ENCODE results near the gene GAS2L2. TPM values are rescaled to one million over a fixed set of nuclear protein-coding genes. Genes with fewer than 3 reads are reported as not detected.

GAS2L2 gene
- total RNA-seq, 4 donors from 2014 or later: not detected

- peak; percentile 85 to 89 for DNase-seq
- Histone ChIP-seq H3K4me3 (replicated peaks in 1 of 3) (no peak overlapping the region), H3K4me1 (peaks cover 28 to 32% of the 10 kb centered on the region in 2 donors), H3K27ac (peak overlapping the region; percentile 79 to 96 (median 90)), H3K27me3 (no peaks in the 10 kb centered on the region), H3K36me3 (no peaks in the 10 kb centered on the region), H3K9me3 (no peaks in the 10 kb centered on the region)
- WGBS, 2 donors: 40 to 51% methylated on average over 3 to 5 of the region's 5 CpGs
- intact Hi-C loops (cut with DNase I): no loop called here
- TF ChIP-seq POLR2A (IDR thresholded peaks at IDR 0.05): peak in 1 of 2 donors; percentile 43
- TF ChIP-seq CTCF (IDR thresholded peaks at IDR 0.05): no peak
These were observed 21.5 kb upstream of the GAS2L2 start for GRCh38 chr17:35774499-35774898.

DNA sequence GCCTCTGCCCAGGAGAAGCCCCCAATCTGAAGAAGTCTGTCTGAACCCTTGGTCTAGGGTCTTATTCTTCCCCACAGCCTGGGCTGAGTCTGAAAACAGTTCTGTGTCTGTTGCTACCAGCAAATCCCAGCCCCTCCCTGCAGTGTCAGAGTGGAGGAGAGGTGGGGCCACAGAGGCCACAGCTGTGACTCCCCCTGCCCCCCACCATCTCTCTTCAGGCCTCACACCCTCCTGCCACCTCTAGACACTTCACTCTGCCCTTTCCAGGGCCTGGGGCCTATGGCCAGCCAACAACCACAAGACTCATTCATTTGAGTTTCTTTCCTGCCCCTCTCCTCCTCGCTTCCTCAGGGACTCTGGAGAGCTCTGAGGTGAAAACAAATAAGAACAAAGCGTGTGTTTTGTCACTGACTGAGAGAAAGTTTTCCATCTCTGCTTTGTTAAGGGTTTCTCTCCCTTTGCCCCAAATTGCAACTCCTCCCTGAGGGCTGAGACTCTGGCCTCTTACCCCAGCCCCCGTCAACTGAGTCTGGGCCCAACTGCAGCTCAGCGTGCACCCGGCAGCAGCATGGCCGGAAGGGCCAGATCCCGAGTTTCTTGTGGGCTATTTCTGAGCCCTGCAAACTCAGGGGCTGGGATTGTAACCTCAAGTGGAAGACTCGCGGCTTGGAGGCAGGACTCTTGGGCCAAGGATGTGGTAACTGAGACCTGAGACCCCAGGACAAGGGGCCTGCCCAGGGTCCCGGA is 20.8 kb upstream of the GAS2L2 start:
- Histone ChIP-seq H3K27ac (peak overlapping the region; percentile 79 to 96 (median 90)), H3K9me3 (no peaks in the 10 kb centered on the region), H3K27me3 (no peaks in the 10 kb centered on the region), H3K4me3 (replicated peaks in 1 of 3) (no peak overlapping the region), H3K4me1 (peaks cover 28 to 32% of the 10 kb centered on the region in 2 donors), H3K36me3 (no peaks in the 10 kb centered on the region)
- peak; percentile 53 to 55 for DNase-seq
- no peak for TF ChIP-seq CTCF (IDR thresholded peaks at IDR 0.05)
- no peak for TF ChIP-seq POLR2A (IDR thresholded peaks at IDR 0.05)
- WGBS, 2 donors: 37 to 49% methylated on average over 10 of the region's 10 CpGs
- intact Hi-C loops (cut with DNase I): no loop called here

DNA sequence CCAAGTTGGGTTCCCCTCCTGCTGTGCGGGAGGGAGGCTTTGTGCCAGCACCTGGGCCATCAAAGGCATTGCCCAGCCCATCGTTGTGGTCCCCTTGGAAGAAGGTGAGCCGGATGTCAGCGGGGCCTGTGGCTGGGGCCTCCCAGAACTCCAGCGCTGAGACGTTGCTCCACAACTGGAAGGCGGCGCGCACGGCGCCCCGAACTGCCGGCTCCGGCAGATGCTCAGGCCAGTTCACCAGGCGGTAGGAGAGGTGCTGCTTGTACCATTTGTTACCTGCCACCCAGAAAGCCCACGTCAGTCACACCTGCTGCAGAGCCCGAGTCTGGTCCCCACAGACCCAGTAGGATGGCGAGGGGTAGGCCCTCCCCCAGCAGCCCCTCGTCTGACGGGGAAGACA is 20.1 kb upstream of the GAS2L2 start:
- H3K27ac ChIP-seq: peak overlapping the region; percentile 79 to 96 (median 90)
- no peak for TF ChIP-seq CTCF (IDR thresholded peaks at IDR 0.05)
- peaks cover 28 to 32% of the 10 kb centered on the region in 2 donors for H3K4me1 ChIP-seq
- no peak overlapping the region for H3K4me3 ChIP-seq (replicated peaks in 1 of 3)
- DNase-seq: no peak
- no peaks in the 10 kb centered on the region for H3K9me3 ChIP-seq
- intact Hi-C loops (cut with DNase I): no loop called here
- WGBS, 2 donors: 79 to 80% methylated on average over 8 to 17 of the region's 20 CpGs
- no peaks in the 10 kb centered on the region for H3K27me3 ChIP-seq
- no peaks in the 10 kb centered on the region for H3K36me3 ChIP-seq

DNA sequence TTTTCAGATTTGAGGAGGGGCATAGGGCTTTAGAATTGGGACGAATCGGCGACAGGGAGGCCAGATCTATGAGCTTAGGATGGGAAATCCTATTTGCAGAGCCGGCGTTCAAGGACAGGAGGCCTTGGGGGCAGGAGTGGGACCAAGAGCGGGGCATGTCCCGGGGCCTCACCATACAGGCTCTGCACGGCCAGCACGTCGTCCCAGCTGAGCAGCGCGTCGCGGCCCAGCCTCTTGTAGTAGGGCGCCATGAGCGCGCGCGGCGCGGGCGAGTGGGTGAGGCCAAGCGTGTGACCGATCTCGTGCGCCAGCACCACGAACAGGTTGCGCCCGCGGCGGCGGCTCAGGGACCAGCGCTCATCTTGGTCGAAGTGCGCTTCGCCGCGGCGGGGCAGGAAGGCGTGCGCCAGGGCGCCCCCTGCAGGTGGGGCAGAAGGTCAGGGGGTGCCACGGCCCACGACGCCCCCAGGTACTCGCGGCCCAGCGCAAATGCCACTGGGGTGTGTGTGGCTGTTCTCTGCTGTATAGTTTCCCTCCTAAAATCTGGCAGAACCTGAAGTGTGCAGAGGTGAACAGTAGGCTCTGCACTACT is 17.0 kb upstream of the GAS2L2 start:
- 91 to 93% methylated on average over 28 to 48 of the region's 48 CpGs for WGBS, 2 donors
- H3K4me3 ChIP-seq (replicated peaks in 1 of 3): no peak overlapping the region
- H3K9me3 ChIP-seq: no peaks in the 10 kb centered on the region
- H3K4me1 ChIP-seq: peaks cover 21 to 23% of the 10 kb centered on the region in 2 donors
- no peaks in the 10 kb centered on the region for H3K27me3 ChIP-seq
- DNase-seq: no peak
- TF ChIP-seq CTCF (IDR thresholded peaks at IDR 0.05) (no peak), POLR2A (IDR thresholded peaks at IDR 0.05) (no peak)
- intact Hi-C loops (cut with DNase I): no loop called here
- no peaks in the 10 kb centered on the region for H3K36me3 ChIP-seq
- no peak overlapping the region for H3K27ac ChIP-seq

GRCh38 chr17:35768797-35769196 is 15.8 kb upstream of the GAS2L2 start:
- no peak overlapping the region for H3K4me3 ChIP-seq (replicated peaks in 1 of 3)
- H3K27ac ChIP-seq: no peak overlapping the region
- H3K4me1 ChIP-seq: peaks cover 16 to 19% of the 10 kb centered on the region in 2 donors
- intact Hi-C loops (cut with DNase I): no loop called here
- H3K27me3 ChIP-seq: no peaks in the 10 kb centered on the region
- H3K9me3 ChIP-seq: no peaks in the 10 kb centered on the region
- no peak for DNase-seq
- H3K36me3 ChIP-seq: no peaks in the 10 kb centered on the region
- WGBS, 2 donors: 96 to 100% methylated on average over 2 of the region's 2 CpGs
- TF ChIP-seq CTCF (IDR thresholded peaks at IDR 0.05): no peak
- TF ChIP-seq POLR2A (IDR thresholded peaks at IDR 0.05): no peak

Data from thyroid gland (tissue), 4 donors.